Measurements from ENCODE around the gene HDAC2. TPM values are rescaled to one million over a fixed set of nuclear protein-coding genes. Genes with fewer than 3 reads are reported as not detected.
A peak's percentile ranks its signal among the peaks of the same experiment; 100 is the strongest.

HDAC2 gene
- total RNA-seq, 1 donor from 2014 or later = 276 TPM

- Mint-ChIP-seq H3K27ac (peak overlapping the region; percentile 89), H3K27me3 (ENCODE audit: low read depth) (no peaks in the 10 kb centered on the region), H3K36me3 (peaks cover 14% of the 10 kb centered on the region), H3K9me3 (peaks cover 6% of the 10 kb centered on the region), H3K4me3 (peak overlapping the region; percentile 53), H3K4me1 (peaks cover 50% of the 10 kb centered on the region)
- no peak for DNase-seq (ENCODE audit: low spot score in 2 of 2, unreplicated experiment in 2 of 2)
- TF ChIP-seq CTCF (IDR thresholded peaks at IDR 0.05; ENCODE audit: unreplicated experiment) = no peak
Measured at GRCh38 chr6:114008331-114008730, 37.4 kb upstream of the HDAC2 start.

GRCh38 chr6:114007516-114007915 is 36.6 kb upstream of the HDAC2 start:
- Mint-ChIP-seq H3K4me1 (peaks cover 50% of the 10 kb centered on the region), H3K9me3 (peaks cover 6% of the 10 kb centered on the region), H3K27ac (peak overlapping the region; percentile 89), H3K27me3 (ENCODE audit: low read depth) (no peaks in the 10 kb centered on the region), H3K4me3 (peak overlapping the region; percentile 53), H3K36me3 (peaks cover 18% of the 10 kb centered on the region)
- DNase-seq (ENCODE audit: low spot score in 2 of 2, unreplicated experiment in 2 of 2) = no peak
- TF ChIP-seq CTCF (IDR thresholded peaks at IDR 0.05; ENCODE audit: unreplicated experiment) = no peak

GRCh38 chr6:114001354-114001753 is 30.4 kb upstream of the HDAC2 start:
- H3K4me3 Mint-ChIP-seq = no peak overlapping the region
- H3K4me1 Mint-ChIP-seq = peaks cover 15% of the 10 kb centered on the region
- no peak for TF ChIP-seq CTCF (IDR thresholded peaks at IDR 0.05; ENCODE audit: unreplicated experiment)
- H3K9me3 Mint-ChIP-seq = peaks cover 6% of the 10 kb centered on the region
- H3K27ac Mint-ChIP-seq = no peak overlapping the region
- peaks cover 39% of the 10 kb centered on the region for H3K36me3 Mint-ChIP-seq
- no peaks in the 10 kb centered on the region for H3K27me3 Mint-ChIP-seq (ENCODE audit: low read depth)
- no peak for DNase-seq (ENCODE audit: low spot score in 2 of 2, unreplicated experiment in 2 of 2)

- Mint-ChIP-seq H3K27ac (peak overlapping the region; percentile 43), H3K27me3 (ENCODE audit: low read depth) (no peaks in the 10 kb centered on the region), H3K9me3 (peaks cover 6% of the 10 kb centered on the region), H3K36me3 (peaks cover 39% of the 10 kb centered on the region), H3K4me3 (no peak overlapping the region), H3K4me1 (peaks cover 23% of the 10 kb centered on the region)
- no peak for TF ChIP-seq CTCF (IDR thresholded peaks at IDR 0.05; ENCODE audit: unreplicated experiment)
- no peak for DNase-seq (ENCODE audit: low spot score in 2 of 2, unreplicated experiment in 2 of 2)
Measured at GRCh38 chr6:114000069-114000468, 29.1 kb upstream of the HDAC2 start.

GRCh38 chr6:113999284-113999683 is 28.3 kb upstream of the HDAC2 start:
- peaks cover 27% of the 10 kb centered on the region for H3K4me1 Mint-ChIP-seq
- no peak for DNase-seq (ENCODE audit: low spot score in 2 of 2, unreplicated experiment in 2 of 2)
- no peaks in the 10 kb centered on the region for H3K27me3 Mint-ChIP-seq (ENCODE audit: low read depth)
- no peaks in the 10 kb centered on the region for H3K9me3 Mint-ChIP-seq
- no peak overlapping the region for H3K4me3 Mint-ChIP-seq
- H3K36me3 Mint-ChIP-seq = peaks cover 32% of the 10 kb centered on the region
- TF ChIP-seq CTCF (IDR thresholded peaks at IDR 0.05; ENCODE audit: unreplicated experiment) = no peak
- H3K27ac Mint-ChIP-seq = peak overlapping the region; percentile 23

GRCh38 chr6:113998811-113999210 is 27.9 kb upstream of the HDAC2 start:
- H3K36me3 Mint-ChIP-seq = peaks cover 32% of the 10 kb centered on the region
- H3K4me3 Mint-ChIP-seq = no peak overlapping the region
- TF ChIP-seq CTCF (IDR thresholded peaks at IDR 0.05; ENCODE audit: unreplicated experiment) = no peak
- no peak for DNase-seq (ENCODE audit: low spot score in 2 of 2, unreplicated experiment in 2 of 2)
- peaks cover 27% of the 10 kb centered on the region for H3K4me1 Mint-ChIP-seq
- peak overlapping the region; percentile 47 for H3K27ac Mint-ChIP-seq
- no peaks in the 10 kb centered on the region for H3K9me3 Mint-ChIP-seq
- H3K27me3 Mint-ChIP-seq (ENCODE audit: low read depth) = no peaks in the 10 kb centered on the region
